Measurements from ENCODE around the gene TCP1. TPM values are rescaled to one million over a fixed set of nuclear protein-coding genes. Genes with fewer than 3 reads are reported as not detected.

The TCP1 gene
- total and polyA plus RNA-seq, 2 experiments from 2014 or later: 190 to 260 TPM

- 88 to 92% methylated on average over 6 of the region's 6 CpGs for WGBS, 2 experiments (ENCODE audit: low coverage in 1 of 2, low lambda C conversion rate in 2 of 2, missing lambda C conversion rate in 2 of 2)
- Histone ChIP-seq H3K27ac (no peak overlapping the region), H3K27me3 (replicated peaks; ENCODE audit: insufficient read depth) (no peaks in the 10 kb centered on the region; the same call in 1 of the 2 replicates), H2AFZ (no peak overlapping the region), H3K9ac (no peak overlapping the region), H4K20me1 (ENCODE audit: insufficient read depth) (no peaks in the 10 kb centered on the region), H3K9me3 (ENCODE audit: low read depth) (no peaks in the 10 kb centered on the region), H3K4me2 (ENCODE audit: unreplicated experiment) (no peak overlapping the region), H3K9me2 (ENCODE audit: insufficient read depth) (no peaks in the 10 kb centered on the region), H3K4me3 (no peak overlapping the region), H3K36me3 (ENCODE audit: low read depth) (no peaks in the 10 kb centered on the region), H3K4me1 (ENCODE audit: insufficient read depth) (no peaks in the 10 kb centered on the region), H3K79me2 (ENCODE audit: insufficient read depth) (no peaks in the 10 kb centered on the region), H3F3A (ENCODE audit: insufficient read depth) (no peaks in the 10 kb centered on the region)
- in situ Hi-C loops (cut with MboI): no loop called here
- no peak for DNase-seq
- TF ChIP-seq EZH2phosphoT487 (IDR thresholded peaks at IDR 0.05; ENCODE audit: insufficient read depth, low read depth): no peak
- TF ChIP-seq EZH2 (IDR thresholded peaks at IDR 0.05; ENCODE audit: insufficient read depth, poor library complexity, severe bottlenecking): no peak
These were observed 26.0 kb upstream of the TCP1 start for GRCh38 chr6:159815410-159815809.

- no peak for DNase-seq
- no peak overlapping the region for H3K27ac ChIP-seq
- H3K36me3 ChIP-seq (ENCODE audit: low read depth): no peaks in the 10 kb centered on the region
- 64 to 68% methylated on average over 8 to 9 of the region's 9 CpGs for WGBS, 2 experiments (ENCODE audit: low coverage in 1 of 2, low lambda C conversion rate in 2 of 2, missing lambda C conversion rate in 2 of 2)
- H3K4me1 ChIP-seq (ENCODE audit: insufficient read depth): no peaks in the 10 kb centered on the region
- TF ChIP-seq EZH2 (IDR thresholded peaks at IDR 0.05; ENCODE audit: insufficient read depth, poor library complexity, severe bottlenecking) (no peak), EZH2phosphoT487 (IDR thresholded peaks at IDR 0.05; ENCODE audit: insufficient read depth, low read depth) (no peak)
- in situ Hi-C loops (cut with MboI): no loop called here
- no peak overlapping the region for H3K9ac ChIP-seq
- no peaks in the 10 kb centered on the region for H3K27me3 ChIP-seq (replicated peaks; ENCODE audit: insufficient read depth)
- no peaks in the 10 kb centered on the region for H3F3A ChIP-seq (ENCODE audit: insufficient read depth)
- H4K20me1 ChIP-seq (ENCODE audit: insufficient read depth): no peaks in the 10 kb centered on the region
- no peak overlapping the region for H2AFZ ChIP-seq
- no peaks in the 10 kb centered on the region for H3K9me3 ChIP-seq (ENCODE audit: low read depth)
- no peaks in the 10 kb centered on the region for H3K79me2 ChIP-seq (ENCODE audit: insufficient read depth)
- no peak overlapping the region for H3K4me3 ChIP-seq
- no peak overlapping the region for H3K4me2 ChIP-seq (ENCODE audit: unreplicated experiment)
- no peaks in the 10 kb centered on the region for H3K9me2 ChIP-seq (ENCODE audit: insufficient read depth)
These were observed 24.4 kb upstream of the TCP1 start for GRCh38 chr6:159813781-159814180.

- H3F3A ChIP-seq (ENCODE audit: insufficient read depth): no peaks in the 10 kb centered on the region
- H3K79me2 ChIP-seq (ENCODE audit: insufficient read depth): no peaks in the 10 kb centered on the region
- 70 to 76% methylated on average over 2 to 4 of the region's 4 CpGs for WGBS, 2 experiments (ENCODE audit: low coverage in 1 of 2, low lambda C conversion rate in 2 of 2, missing lambda C conversion rate in 2 of 2)
- H4K20me1 ChIP-seq (ENCODE audit: insufficient read depth): no peaks in the 10 kb centered on the region
- no peak overlapping the region for H3K27ac ChIP-seq
- H3K9ac ChIP-seq: no peak overlapping the region
- no peaks in the 10 kb centered on the region for H3K9me3 ChIP-seq (ENCODE audit: low read depth)
- no peak for TF ChIP-seq EZH2 (IDR thresholded peaks at IDR 0.05; ENCODE audit: insufficient read depth, poor library complexity, severe bottlenecking)
- TF ChIP-seq EZH2phosphoT487 (IDR thresholded peaks at IDR 0.05; ENCODE audit: insufficient read depth, low read depth): no peak
- H3K36me3 ChIP-seq (ENCODE audit: low read depth): no peaks in the 10 kb centered on the region
- in situ Hi-C loops (cut with MboI): no loop called here
- H3K4me1 ChIP-seq (ENCODE audit: insufficient read depth): no peaks in the 10 kb centered on the region
- DNase-seq: no peak
- no peak overlapping the region for H3K4me2 ChIP-seq (ENCODE audit: unreplicated experiment)
- no peaks in the 10 kb centered on the region for H3K9me2 ChIP-seq (ENCODE audit: insufficient read depth)
- H3K4me3 ChIP-seq: no peak overlapping the region
- no peak overlapping the region for H2AFZ ChIP-seq
- no peaks in the 10 kb centered on the region for H3K27me3 ChIP-seq (replicated peaks; ENCODE audit: insufficient read depth)
These were observed 19.7 kb upstream of the TCP1 start for GRCh38 chr6:159809149-159809548.

GRCh38 chr6:159808647-159809046, 19.2 kb upstream of the TCP1 start:
- Histone ChIP-seq H3K4me1 (ENCODE audit: insufficient read depth) (no peaks in the 10 kb centered on the region), H3K9ac (no peak overlapping the region), H4K20me1 (ENCODE audit: insufficient read depth) (no peaks in the 10 kb centered on the region), H3K27ac (no peak overlapping the region), H3K27me3 (replicated peaks; ENCODE audit: insufficient read depth) (no peaks in the 10 kb centered on the region), H3K9me3 (ENCODE audit: low read depth) (no peaks in the 10 kb centered on the region), H3K4me2 (ENCODE audit: unreplicated experiment) (no peak overlapping the region), H3K4me3 (no peak overlapping the region), H3F3A (ENCODE audit: insufficient read depth) (no peaks in the 10 kb centered on the region), H3K79me2 (ENCODE audit: insufficient read depth) (no peaks in the 10 kb centered on the region), H3K36me3 (ENCODE audit: low read depth) (no peaks in the 10 kb centered on the region), H3K9me2 (ENCODE audit: insufficient read depth) (no peaks in the 10 kb centered on the region), H2AFZ (no peak overlapping the region)
- WGBS, 2 experiments (ENCODE audit: low coverage in 1 of 2, low lambda C conversion rate in 2 of 2, missing lambda C conversion rate in 2 of 2): 75 to 76% methylated on average over 6 of the region's 6 CpGs
- TF ChIP-seq EZH2 (IDR thresholded peaks at IDR 0.05; ENCODE audit: insufficient read depth, poor library complexity, severe bottlenecking): no peak
- no peak for TF ChIP-seq EZH2phosphoT487 (IDR thresholded peaks at IDR 0.05; ENCODE audit: insufficient read depth, low read depth)
- in situ Hi-C loops (cut with MboI): no loop called here
- no peak for DNase-seq

Measured in GM23248 (cell line).